GM12873 (cell line): ENCODE data around the gene PIAS3.

Source experiments
- CTCF ChIP-seq: IDR thresholded peaks from 2 replicates; pipeline ENCODE4 v1.5.1; 2012; ENCODE audit warnings: low read depth, mild to moderate bottlenecking, moderate library complexity, low read length, control low read depth; ENCODE audit not compliant: insufficient read depth; ENCODE audit errors: missing control alignments

PIAS3 gene

GRCh38 chr1:145855426-145855948 lies 3.4 kb downstream of the PIAS3 start:
- no peak for TF ChIP-seq CTCF

GRCh38 chr1:145849356-145850160 lies 9.3 kb downstream of the PIAS3 start:
- peak; percentile 62 for TF ChIP-seq CTCF

- TF ChIP-seq CTCF, result no peak
These were observed 11.1 kb downstream of the PIAS3 start for GRCh38 chr1:145847827-145848226.

- TF ChIP-seq CTCF, result peak; percentile 85
These were observed 12.7 kb downstream of the PIAS3 start for GRCh38 chr1:145846201-145846612.

- TF ChIP-seq CTCF, result peak; percentile 93
These were observed 13.2 kb downstream of the PIAS3 start, which contains the start of gene NUDT17 for GRCh38 chr1:145845514-145846161. TSS of gene NUDT17 (plus strand) at chr1:145845630. CDS start at chr1:145845641, 11 bp downstream.

GRCh38 chr1:145845144-145845513 lies 13.8 kb downstream of the PIAS3 start:
- TF ChIP-seq CTCF, result no peak

- TF ChIP-seq CTCF, result no peak
These were observed 15.8 kb downstream of the PIAS3 start for GRCh38 chr1:145843031-145843430.
